ENCODE results near the gene ALPK3.

DNA sequence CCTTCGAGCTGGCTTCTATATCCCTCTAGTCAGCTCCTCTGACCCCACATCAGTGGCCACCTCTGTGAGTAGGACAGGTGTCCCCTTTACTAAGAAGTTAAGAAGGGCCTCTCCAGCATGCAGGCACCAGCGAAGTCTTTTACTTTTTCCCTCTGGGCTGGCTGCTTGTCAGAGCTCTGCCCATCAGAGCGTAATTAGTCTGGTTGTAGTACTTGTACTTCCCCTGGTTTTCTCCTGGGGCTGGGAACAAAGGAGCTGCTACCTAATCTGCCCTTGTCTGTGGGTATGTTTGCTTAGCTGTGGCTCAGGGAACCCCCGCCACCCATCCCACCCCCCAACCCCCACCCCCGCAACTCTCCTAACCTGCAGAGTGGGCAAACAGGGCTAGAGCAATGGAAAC, 27.4 kb upstream of the ALPK3 start:
- TF ChIP-seq CTCF (IDR thresholded peaks at IDR 0.05; ENCODE audit: low read depth, low read length) (no peak), EZH2phosphoT487 (IDR thresholded peaks at IDR 0.05; ENCODE audit: low read depth) (no peak)
